Lung (tissue), 12 donors: ENCODE results near the gene MAGEB3. TPM values are rescaled to one million over a fixed set of nuclear protein-coding genes. Genes with fewer than 3 reads are reported as not detected.

Experiments
- ATAC-seq: fragments of 200-7000 bp; cut with Tn5 transposase; one replicate; pipeline ENCODE4 v1.9.1; 2020; ENCODE audit warnings: moderate number of reproducible peaks; ENCODE audit not compliant: insufficient read depth, low FRiP score
- DNase-seq, 3 donors: peaks; one replicate each; pipeline ENCODE4 v3.0.0-alpha.2; 2013 to 2017
- H3K27ac ChIP-seq, 2 donors: one replicate each; pipeline ENCODE4 v1.5.1; 2013; ENCODE audit warnings: mild to moderate bottlenecking in 2 of 2, moderate library complexity in 2 of 2, control low read depth in 1 of 2, inconsistent platforms in 1 of 2, low read depth in 1 of 2, low read length in 1 of 2
- H3K27me3 ChIP-seq, 3 donors: one replicate each; pipeline ENCODE4 v1.5.1; 2013; ENCODE audit warnings: low read length in 2 of 3; ENCODE audit not compliant: control insufficient read depth in 3 of 3, insufficient read depth in 3 of 3
- H3K36me3 ChIP-seq, 4 donors: one replicate each; pipeline ENCODE4 v1.5.1; 2013; ENCODE audit warnings: low read length in 4 of 4, mild to moderate bottlenecking in 1 of 4, moderate library complexity in 1 of 4; ENCODE audit not compliant: control insufficient read depth in 4 of 4, insufficient read depth in 4 of 4
- H3K4me1 ChIP-seq, 5 donors: one replicate each; pipeline ENCODE4 v1.5.1; 2013; ENCODE audit warnings: low read length in 5 of 5, mild to moderate bottlenecking in 2 of 5, moderate library complexity in 1 of 5; ENCODE audit not compliant: control insufficient read depth in 5 of 5, insufficient read depth in 5 of 5
- H3K4me3 ChIP-seq: one replicate; pipeline ENCODE4 v1.5.1; 2013; ENCODE audit warnings: mild to moderate bottlenecking, control low read depth, moderate library complexity
- H3K9ac ChIP-seq, 2 donors: one replicate each; pipeline ENCODE4 v1.5.1; 2013; ENCODE audit warnings: low read length in 2 of 2, control low read depth in 1 of 2; ENCODE audit not compliant: insufficient read depth in 1 of 2
- H3K9me3 ChIP-seq, 4 donors: one replicate each; pipeline ENCODE4 v1.5.1; 2013; ENCODE audit warnings: low read length in 3 of 4, mild to moderate bottlenecking in 1 of 4, moderate library complexity in 1 of 4; ENCODE audit not compliant: control insufficient read depth in 4 of 4, insufficient read depth in 3 of 4
- WGBS, 2 donors: extraction: QIAGEN DNeasy Blood & Tissue Kit; methylation state at CpG; one replicate each; pipeline ENCODE4 v1.1.7; 2013; 5-methylcytosine and 5-hydroxymethylcytosine counted together
- polyA plus RNA-seq, 2 donors: library from polyadenylated mRNA; stranded (reverse); fragments of 200-250 nt; gene quantifications; one replicate each; pipeline ENCODE4 v1.2.1, GENCODE V29; 2013
- total RNA-seq, 2 donors: library from RNA; depleted of rRNA in 1 of 2; stranded (reverse); fragments of >200 nt in 1 of 2; gene quantifications; one replicate each; pipeline ENCODE4 v1.2.1, GENCODE V29; 2014 to 2021
- TF ChIP-seq, protein P1 (sequence below): IDR thresholded peaks from 2 replicates; pipeline ENCODE4 v1.5.1; 2012; ENCODE audit warnings: mild to moderate bottlenecking; ENCODE audit errors: control extremely low read depth, extremely low read depth
- donor health status: control.
- donor health status: control.
- donor health status: Bipolar disorder and iron deficiency.
- donor health status: healthy.
- donor health status: DM: yes; HTN: yes; CAD: no.

Gene MAGEB3
- total and polyA plus RNA-seq, 4 donors: not detected

DNA sequence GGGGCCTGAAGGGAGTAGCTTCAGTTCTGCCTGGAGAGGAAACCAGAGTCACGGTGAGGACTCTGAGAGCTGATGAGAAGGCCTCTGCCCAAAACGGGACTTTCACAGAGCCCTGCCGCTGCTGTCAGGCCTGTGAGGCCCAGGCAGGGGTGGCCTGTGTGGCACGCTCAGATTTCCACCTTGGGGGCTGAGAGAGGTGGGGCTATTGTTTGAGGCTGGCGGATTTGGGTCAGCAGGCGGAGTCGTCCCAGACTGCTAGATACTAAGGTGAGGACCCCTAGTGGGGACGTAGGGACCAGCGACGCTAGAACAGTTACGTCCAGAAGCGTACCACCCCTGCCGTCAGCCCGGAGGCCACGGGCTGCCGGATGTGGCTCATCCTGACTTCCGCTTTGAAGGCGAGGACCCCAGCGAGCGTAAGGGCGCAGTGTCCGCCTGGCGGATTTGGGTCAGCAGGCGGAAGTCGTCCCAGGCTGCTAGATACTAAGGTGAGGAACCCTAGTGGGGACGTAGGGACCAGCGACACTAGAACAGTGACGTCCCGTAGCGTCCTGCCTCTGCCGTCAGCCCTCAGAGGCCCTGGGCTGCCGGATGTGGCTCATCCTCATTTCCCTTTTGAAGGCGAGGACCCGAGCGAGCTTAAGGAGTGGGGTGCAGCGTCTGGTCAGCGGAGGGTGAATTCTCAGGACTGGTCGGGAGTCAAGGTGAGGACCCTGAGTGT, 16.5 kb downstream of the MAGEB3 start, which contains the start of gene MAGEB1:
Gene MAGEB1 (plus strand): TSS at position 378 of the 721 bp plus-strand sequence. CDS start 3,348 bp downstream, outside the sequence.
- WGBS, 2 donors: 81 to 92% methylated on average over 34 to 38 of the region's 38 CpGs
- ATAC-seq: no peak

DNA sequence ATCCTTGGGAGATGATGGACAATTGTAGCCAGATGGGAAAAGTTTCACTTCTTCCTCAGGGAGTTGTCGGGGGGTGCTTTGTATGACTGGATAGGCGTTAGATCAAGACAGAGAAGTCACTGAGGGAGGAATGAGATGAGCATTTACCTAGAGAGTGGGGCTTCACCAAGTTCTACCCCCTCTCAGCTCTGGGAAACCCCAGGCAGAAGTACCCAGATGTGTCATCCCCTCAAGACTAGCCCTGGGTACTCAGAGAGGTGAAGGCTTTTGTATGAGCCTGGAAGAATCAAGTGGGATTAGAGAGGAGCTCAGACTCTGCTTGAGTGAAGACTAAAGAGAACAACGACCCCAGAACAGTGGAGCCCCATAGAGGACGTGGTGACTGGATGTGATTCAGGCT, 18.4 kb downstream of the MAGEB3 start:
- Histone ChIP-seq H3K9ac (no peak overlapping the region), H3K4me1 (no peaks in the 10 kb centered on the region), H3K27ac (no peak overlapping the region), H3K9me3 (peaks cover 0 to 6% (median 0%) of the 10 kb centered on the region in 4 donors), H3K36me3 (no peaks in the 10 kb centered on the region), H3K4me3 (no peak overlapping the region), H3K27me3 (no peaks in the 10 kb centered on the region)
- TF ChIP-seq, protein P1, sequence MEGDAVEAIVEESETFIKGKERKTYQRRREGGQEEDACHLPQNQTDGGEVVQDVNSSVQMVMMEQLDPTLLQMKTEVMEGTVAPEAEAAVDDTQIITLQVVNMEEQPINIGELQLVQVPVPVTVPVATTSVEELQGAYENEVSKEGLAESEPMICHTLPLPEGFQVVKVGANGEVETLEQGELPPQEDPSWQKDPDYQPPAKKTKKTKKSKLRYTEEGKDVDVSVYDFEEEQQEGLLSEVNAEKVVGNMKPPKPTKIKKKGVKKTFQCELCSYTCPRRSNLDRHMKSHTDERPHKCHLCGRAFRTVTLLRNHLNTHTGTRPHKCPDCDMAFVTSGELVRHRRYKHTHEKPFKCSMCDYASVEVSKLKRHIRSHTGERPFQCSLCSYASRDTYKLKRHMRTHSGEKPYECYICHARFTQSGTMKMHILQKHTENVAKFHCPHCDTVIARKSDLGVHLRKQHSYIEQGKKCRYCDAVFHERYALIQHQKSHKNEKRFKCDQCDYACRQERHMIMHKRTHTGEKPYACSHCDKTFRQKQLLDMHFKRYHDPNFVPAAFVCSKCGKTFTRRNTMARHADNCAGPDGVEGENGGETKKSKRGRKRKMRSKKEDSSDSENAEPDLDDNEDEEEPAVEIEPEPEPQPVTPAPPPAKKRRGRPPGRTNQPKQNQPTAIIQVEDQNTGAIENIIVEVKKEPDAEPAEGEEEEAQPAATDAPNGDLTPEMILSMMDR: no peak
- ATAC-seq (no peak), DNase-seq (no peak)
- 67 to 84% methylated on average over 4 of the region's 4 CpGs for WGBS, 2 donors

More for the DNA sequence above, 16.5 kb downstream of the MAGEB3 start, which contains the start of gene MAGEB1:
- Histone ChIP-seq H3K36me3 (no peaks in the 10 kb centered on the region), H3K27ac (no peak within 1 kb of the TSS), H3K9me3 (peaks cover 0 to 3% (median 0%) of the 10 kb centered on the region in 4 donors), H3K27me3 (peaks cover 0 to 2% (median 0%) of the 10 kb centered on the region in 3 donors), H3K4me1 (no peaks in the 10 kb centered on the region), H3K9ac (no peak within 1 kb of the TSS), H3K4me3 (no peak within 1 kb of the TSS)
- TF ChIP-seq, protein P1: no peak
- DNase-seq: no peak

DNA sequence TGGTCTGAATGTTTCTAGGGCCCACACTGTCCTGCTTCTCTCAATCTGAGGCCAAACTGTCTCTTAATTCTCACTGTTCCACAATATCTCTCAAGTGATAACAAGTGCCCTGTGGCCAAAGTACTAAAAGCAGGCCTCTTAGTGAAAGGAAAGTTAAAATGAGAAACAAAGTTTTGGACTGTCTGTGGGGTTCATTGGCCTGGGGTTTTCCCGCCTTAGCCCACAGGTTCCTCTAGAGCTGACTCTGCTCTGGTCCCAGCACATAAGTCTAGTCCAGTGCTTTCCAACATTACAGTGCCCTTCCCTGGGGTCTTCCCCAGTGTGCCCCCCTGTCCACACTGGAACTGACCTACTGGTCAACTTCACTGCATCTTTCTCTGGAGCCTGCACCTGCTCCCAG, 22.8 kb downstream of the MAGEB3 start:
- WGBS, 2 donors: 79 to 82% methylated on average over 1 of the region's 1 CpG
- ATAC-seq (no peak), DNase-seq (no peak)
- H3K27ac ChIP-seq: no peak overlapping the region
- no peak overlapping the region for H3K4me3 ChIP-seq
- no peaks in the 10 kb centered on the region for H3K4me1 ChIP-seq
- no peaks in the 10 kb centered on the region for H3K27me3 ChIP-seq
- H3K9ac ChIP-seq: no peak overlapping the region
- peaks cover 0 to 5% (median 0%) of the 10 kb centered on the region in 4 donors for H3K9me3 ChIP-seq
- H3K36me3 ChIP-seq: no peaks in the 10 kb centered on the region
- TF ChIP-seq, protein P1: no peak
